Progenitor cell of endocrine pancreas (in vitro differentiated cells): Measurements from ENCODE around the gene RECQL5. TPM values are rescaled to one million over a fixed set of nuclear protein-coding genes. Genes with fewer than 3 reads are reported as not detected.
A peak's percentile ranks its signal among the peaks of the same experiment; 100 is the strongest.
"Not testable (repeated sequence)": the region's sequence is repeated elsewhere in the genome, so short reads cannot be mapped to it uniquely, and the experiment has no call there.

Source experiments
- DNase-seq: peaks from one replicate; pipeline ENCODE4 v3.0.0; 2021; ENCODE audit warnings: low spot score; ENCODE audit not compliant: unreplicated experiment
- H3K27ac Mint-ChIP-seq: 2 replicates; pipeline ENCODE4 v1.8.0; 2021; ENCODE audit warnings: mild to moderate bottlenecking, moderate library complexity, mixed read lengths
- H3K27me3 Mint-ChIP-seq: 2 replicates; pipeline ENCODE4 v1.8.0; 2021; ENCODE audit warnings: mixed read lengths
- H3K36me3 Mint-ChIP-seq: 2 replicates; pipeline ENCODE4 v1.8.0; 2022; ENCODE audit warnings: mixed read lengths; ENCODE audit not compliant: insufficient read depth
- H3K4me1 Mint-ChIP-seq: 2 replicates; pipeline ENCODE4 v1.8.0; 2021; ENCODE audit warnings: low read depth, mixed read lengths
- H3K4me3 Mint-ChIP-seq: 2 replicates; pipeline ENCODE4 v1.8.0; 2021; ENCODE audit warnings: low read depth, mild to moderate bottlenecking, moderate library complexity, mixed read lengths
- H3K9me3 Mint-ChIP-seq: 2 replicates; pipeline ENCODE4 v1.8.0; 2021; ENCODE audit warnings: low read depth, mixed read lengths
- CTCF ChIP-seq: fragments of 200-600 bp; sonication (generic); IDR thresholded peaks from one replicate; pipeline ENCODE4 v1.5.0; 2021; ENCODE audit warnings: antibody characterized with exemption, mild to moderate bottlenecking; ENCODE audit not compliant: unreplicated experiment
- total RNA-seq: library from RNA; stranded (reverse); gene quantifications from 2 replicates; pipeline ENCODE4 v1.2.1, GENCODE V29; 2021

RECQL5 gene
- total RNA-seq, 1 donor from 2014 or later = 67.7 TPM

DNA sequence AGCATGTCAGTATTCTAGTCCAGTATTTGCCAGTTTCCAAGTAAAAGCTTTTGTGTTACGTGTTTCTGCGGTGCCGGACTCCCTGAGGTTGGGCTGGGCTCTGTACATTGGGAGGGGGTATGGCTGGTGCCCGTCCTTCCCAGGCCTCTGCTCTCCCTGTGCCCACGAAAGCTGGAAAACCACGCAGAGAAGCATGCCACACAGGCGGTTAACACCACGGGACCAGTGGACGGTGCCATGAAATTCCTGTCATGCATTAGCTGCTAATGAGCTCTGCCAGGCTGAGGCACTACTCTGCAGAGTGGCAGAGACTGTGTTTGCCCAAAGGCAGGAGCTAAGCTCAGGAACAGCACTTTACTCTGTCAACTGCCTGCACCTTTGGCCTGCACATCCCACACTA lies 25.6 kb downstream of the RECQL5 start:
- H3K4me3 Mint-ChIP-seq = no peak overlapping the region
- no peaks in the 10 kb centered on the region for H3K27me3 Mint-ChIP-seq
- DNase-seq = no peak
- TF ChIP-seq CTCF = no peak
- H3K36me3 Mint-ChIP-seq = no peaks in the 10 kb centered on the region
- no peaks in the 10 kb centered on the region for H3K9me3 Mint-ChIP-seq
- H3K4me1 Mint-ChIP-seq = peaks cover 20% of the 10 kb centered on the region
- no peak overlapping the region for H3K27ac Mint-ChIP-seq

DNA sequence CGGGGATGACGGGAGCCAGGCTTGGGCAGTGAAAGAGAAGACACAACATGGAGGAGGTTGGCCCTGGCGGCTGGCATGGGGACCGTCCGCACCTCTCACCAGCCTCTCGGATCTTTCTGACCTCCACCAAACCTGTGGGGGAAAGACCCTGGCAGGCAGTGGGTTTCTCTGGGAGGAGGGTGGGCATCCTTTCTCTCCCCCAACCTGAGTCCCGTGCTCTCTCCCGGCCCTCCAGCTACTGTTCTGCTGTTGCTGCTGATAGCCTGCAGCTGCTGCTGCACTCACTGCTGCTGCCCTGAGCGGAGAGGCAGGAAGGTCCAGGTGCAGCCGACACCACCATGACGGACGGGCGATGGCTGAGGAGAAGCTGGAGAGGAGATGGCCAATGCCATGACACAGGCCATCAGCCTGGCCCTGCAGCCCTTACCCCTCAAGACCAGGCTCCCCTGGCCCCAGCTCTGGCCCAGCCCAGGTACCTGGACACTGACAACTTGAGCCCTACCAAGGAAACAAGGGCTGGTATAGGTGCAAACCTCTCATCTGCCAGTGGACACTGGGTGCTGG lies 26.3 kb downstream of the RECQL5 start:
- peaks cover 14% of the 10 kb centered on the region for H3K4me1 Mint-ChIP-seq
- DNase-seq = no peak
- H3K27ac Mint-ChIP-seq = no peak overlapping the region
- no peaks in the 10 kb centered on the region for H3K36me3 Mint-ChIP-seq
- no peaks in the 10 kb centered on the region for H3K9me3 Mint-ChIP-seq
- no peak for TF ChIP-seq CTCF
- H3K27me3 Mint-ChIP-seq = no peaks in the 10 kb centered on the region
- no peak overlapping the region for H3K4me3 Mint-ChIP-seq

DNA sequence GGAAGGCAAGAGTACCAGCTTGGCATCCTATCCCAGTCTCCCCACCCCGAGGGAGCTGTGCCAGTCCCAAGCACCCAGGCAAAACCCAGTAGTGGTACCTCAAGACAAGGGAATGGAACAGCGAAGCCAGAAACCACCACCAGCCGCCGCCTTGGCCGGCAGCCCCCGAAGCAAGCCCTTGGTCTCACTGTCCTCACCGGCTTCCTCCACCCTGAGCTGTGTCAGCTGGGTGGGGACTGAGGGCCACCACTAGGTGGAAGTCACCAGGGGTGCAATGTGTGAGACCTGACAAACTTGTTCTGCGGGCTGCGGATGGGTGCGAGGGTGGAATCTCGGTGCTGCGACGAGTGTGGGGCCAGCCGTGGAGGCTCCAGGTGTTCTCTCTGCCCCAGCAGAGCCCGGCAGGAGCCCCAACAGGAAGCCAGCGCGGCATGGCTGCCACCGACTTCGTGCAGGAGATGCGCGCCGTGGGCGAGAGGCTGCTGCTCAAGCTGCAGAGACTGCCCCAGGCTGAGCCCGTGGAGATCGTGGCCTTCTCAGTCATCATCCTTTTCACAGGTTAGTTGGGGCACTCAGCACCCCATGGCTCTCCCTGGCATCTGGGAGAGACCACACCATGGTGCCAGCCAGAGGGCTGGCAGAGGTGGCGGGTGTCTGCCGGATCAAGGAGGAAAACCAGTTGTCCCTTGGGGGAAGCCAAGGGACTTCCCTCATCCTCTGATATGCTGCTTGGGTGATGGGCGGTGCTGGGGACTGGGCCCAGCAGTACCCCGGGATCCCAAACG lies 27.0 kb downstream of the RECQL5 start:
- no peak for DNase-seq
- no peaks in the 10 kb centered on the region for H3K9me3 Mint-ChIP-seq

GRCh38 chr17:75639327-75639726 lies 27.6 kb downstream of the RECQL5 start:
- Mint-ChIP-seq H3K27me3 (no peaks in the 10 kb centered on the region), H3K9me3 (no peaks in the 10 kb centered on the region), H3K36me3 (no peaks in the 10 kb centered on the region), H3K4me3 (no peak overlapping the region), H3K27ac (no peak overlapping the region), H3K4me1 (peaks cover 10% of the 10 kb centered on the region)
- no peak for TF ChIP-seq CTCF
- no peak for DNase-seq

More for the DNA sequence above, 27.0 kb downstream of the RECQL5 start:
- no peaks in the 10 kb centered on the region for H3K27me3 Mint-ChIP-seq
- peaks cover 8% of the 10 kb centered on the region for H3K4me1 Mint-ChIP-seq
- H3K4me3 Mint-ChIP-seq = no peak overlapping the region
- H3K27ac Mint-ChIP-seq = peak overlapping the region; percentile 62
- peak; percentile 41 for TF ChIP-seq CTCF
- no peaks in the 10 kb centered on the region for H3K36me3 Mint-ChIP-seq

DNA sequence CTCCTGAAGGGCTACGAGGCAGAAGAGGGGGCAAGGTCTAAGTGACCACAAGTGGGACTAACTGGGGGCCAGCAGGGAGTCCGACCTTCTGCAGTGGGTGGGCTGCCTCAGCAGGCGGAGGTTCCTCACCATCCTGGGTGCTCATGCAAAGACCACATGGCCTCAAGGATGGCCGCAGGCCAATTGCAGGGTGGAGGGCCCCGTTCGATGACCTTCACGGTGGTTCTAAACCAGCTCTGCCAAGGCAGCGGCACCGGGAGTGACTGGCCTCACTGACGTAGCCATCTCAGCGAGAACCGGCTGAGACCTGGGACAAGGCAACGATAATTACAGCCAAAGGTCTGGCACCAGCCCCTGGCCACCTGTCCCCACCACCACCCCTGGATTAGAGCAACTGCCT lies 28.1 kb downstream of the RECQL5 start:
- Mint-ChIP-seq H3K4me3 (no peak overlapping the region), H3K9me3 (no peaks in the 10 kb centered on the region), H3K27ac (no peak overlapping the region), H3K4me1 (peaks cover 11% of the 10 kb centered on the region), H3K27me3 (no peaks in the 10 kb centered on the region), H3K36me3 (no peaks in the 10 kb centered on the region)
- DNase-seq = no peak
- no peak for TF ChIP-seq CTCF

DNA sequence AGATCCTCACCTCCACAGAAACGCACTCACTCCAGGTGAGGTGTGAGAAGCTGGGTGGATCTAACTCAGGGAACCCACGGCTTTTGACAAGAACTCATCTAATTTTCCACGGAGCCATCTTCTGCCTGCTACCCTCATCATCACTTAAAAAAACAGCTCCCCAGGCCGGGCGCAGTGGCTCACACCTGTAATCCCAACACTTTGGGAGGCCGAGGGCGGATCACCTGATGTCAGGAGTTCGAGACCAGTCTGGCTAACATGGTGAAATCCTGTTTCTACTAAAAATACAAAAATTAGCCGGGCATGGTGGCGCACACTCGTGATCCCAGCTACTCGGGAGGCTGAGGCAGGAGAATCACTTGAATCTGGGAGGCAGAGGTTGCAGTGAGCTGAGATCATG lies 28.9 kb downstream of the RECQL5 start:
- peaks cover 20% of the 10 kb centered on the region for H3K4me1 Mint-ChIP-seq
- not testable (repeated sequence) for DNase-seq, H3K27ac Mint-ChIP-seq, H3K36me3 Mint-ChIP-seq, H3K4me3 Mint-ChIP-seq, H3K27me3 Mint-ChIP-seq, H3K9me3 Mint-ChIP-seq
